Right lobe of liver (tissue), 4 donors: ENCODE data around the gene DNAH8.

ENCODE experiments used
- POLR2A ChIP-seq: fragments of 450-650 bp; IDR thresholded peaks from one replicate; pipeline ENCODE4 v1.6.1; 2017; ENCODE audit warnings: antibody characterized with exemption, mild to moderate bottlenecking
- TF ChIP-seq, protein P1 (sequence below), 4 donors: fragments of 200-600 bp in 3 of 4; fragments of 450-650 bp in 1 of 4; IDR thresholded peaks; one replicate each; pipeline versions ENCODE4 v1.5.1 to v1.8.0; 2016 to 2022; ENCODE audit warnings: antibody characterized with exemption in 4 of 4, mild to moderate bottlenecking in 2 of 4
- donor health status: DM: no; HTN: no; CAD: no.
- donor health status: DM: no; HTN: no; CAD: no.
- donor health status: DM: no; HTN: yes; CAD: no.

GRCh38 chr6:38824243-38824894 is 109.3 kb downstream of the DNAH8 start:
- TF ChIP-seq, protein P1, sequence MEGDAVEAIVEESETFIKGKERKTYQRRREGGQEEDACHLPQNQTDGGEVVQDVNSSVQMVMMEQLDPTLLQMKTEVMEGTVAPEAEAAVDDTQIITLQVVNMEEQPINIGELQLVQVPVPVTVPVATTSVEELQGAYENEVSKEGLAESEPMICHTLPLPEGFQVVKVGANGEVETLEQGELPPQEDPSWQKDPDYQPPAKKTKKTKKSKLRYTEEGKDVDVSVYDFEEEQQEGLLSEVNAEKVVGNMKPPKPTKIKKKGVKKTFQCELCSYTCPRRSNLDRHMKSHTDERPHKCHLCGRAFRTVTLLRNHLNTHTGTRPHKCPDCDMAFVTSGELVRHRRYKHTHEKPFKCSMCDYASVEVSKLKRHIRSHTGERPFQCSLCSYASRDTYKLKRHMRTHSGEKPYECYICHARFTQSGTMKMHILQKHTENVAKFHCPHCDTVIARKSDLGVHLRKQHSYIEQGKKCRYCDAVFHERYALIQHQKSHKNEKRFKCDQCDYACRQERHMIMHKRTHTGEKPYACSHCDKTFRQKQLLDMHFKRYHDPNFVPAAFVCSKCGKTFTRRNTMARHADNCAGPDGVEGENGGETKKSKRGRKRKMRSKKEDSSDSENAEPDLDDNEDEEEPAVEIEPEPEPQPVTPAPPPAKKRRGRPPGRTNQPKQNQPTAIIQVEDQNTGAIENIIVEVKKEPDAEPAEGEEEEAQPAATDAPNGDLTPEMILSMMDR (IDR thresholded peaks at IDR 0.05) = no peak
- TF ChIP-seq POLR2A = no peak
